Measurements from ENCODE around the gene ARGLU1.

DNA sequence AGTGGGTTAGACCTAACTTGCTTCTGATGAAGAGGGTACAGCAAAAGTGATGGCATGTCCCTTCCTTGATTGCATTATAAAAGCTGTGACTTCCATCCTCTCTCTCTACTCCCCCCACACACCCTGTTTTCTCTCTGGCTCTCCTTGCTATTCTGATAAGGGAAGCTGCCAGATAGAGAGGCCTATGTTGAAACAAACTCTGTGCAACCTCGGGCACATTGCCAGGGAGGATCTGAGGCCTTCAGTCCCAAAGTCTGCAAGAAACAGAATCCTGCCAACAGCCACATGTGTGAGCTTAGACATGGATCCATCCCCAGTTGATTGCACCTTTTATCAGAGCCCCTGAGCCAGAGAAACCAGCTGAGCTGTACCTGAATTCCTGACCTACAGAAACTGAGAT lies 44.8 kb upstream of the ARGLU1 start:
- TF ChIP-seq CTCF (conservative IDR thresholded peaks at IDR 0.05 in 1 of 2, IDR thresholded peaks at IDR 0.05 in 1 of 2; ENCODE audit: extremely low read depth in 1 of 2, insufficient read depth in 1 of 2, low read depth in 1 of 2, low read length in 2 of 2) (no peak), EZH2 (IDR thresholded peaks at IDR 0.05; ENCODE audit: borderline replicate concordance, low read length) (no peak)

All from mammary epithelial cell (primary cell).